GM13976 (cell line): ENCODE measurements around the gene SRGAP2.
"Not testable (repeated sequence)": the region's sequence is repeated elsewhere in the genome, so short reads cannot be mapped to it uniquely, and the experiment has no call there.

ENCODE experiments used
- DNase-seq: peaks from one replicate; pipeline ENCODE4 v3.0.0; 2012; ENCODE audit warnings: low spot score
- in situ Hi-C: fragments of 300-500 bp; cut with MboI; formaldehyde crosslinking; loops from one replicate; pipeline ENCODE4 v1.12.0; 2022; ENCODE audit warnings: low sequenced_read_pairs, mixed read lengths, inconsistent platforms; ENCODE audit not compliant: unreplicated experiment

SRGAP2 gene

DNA sequence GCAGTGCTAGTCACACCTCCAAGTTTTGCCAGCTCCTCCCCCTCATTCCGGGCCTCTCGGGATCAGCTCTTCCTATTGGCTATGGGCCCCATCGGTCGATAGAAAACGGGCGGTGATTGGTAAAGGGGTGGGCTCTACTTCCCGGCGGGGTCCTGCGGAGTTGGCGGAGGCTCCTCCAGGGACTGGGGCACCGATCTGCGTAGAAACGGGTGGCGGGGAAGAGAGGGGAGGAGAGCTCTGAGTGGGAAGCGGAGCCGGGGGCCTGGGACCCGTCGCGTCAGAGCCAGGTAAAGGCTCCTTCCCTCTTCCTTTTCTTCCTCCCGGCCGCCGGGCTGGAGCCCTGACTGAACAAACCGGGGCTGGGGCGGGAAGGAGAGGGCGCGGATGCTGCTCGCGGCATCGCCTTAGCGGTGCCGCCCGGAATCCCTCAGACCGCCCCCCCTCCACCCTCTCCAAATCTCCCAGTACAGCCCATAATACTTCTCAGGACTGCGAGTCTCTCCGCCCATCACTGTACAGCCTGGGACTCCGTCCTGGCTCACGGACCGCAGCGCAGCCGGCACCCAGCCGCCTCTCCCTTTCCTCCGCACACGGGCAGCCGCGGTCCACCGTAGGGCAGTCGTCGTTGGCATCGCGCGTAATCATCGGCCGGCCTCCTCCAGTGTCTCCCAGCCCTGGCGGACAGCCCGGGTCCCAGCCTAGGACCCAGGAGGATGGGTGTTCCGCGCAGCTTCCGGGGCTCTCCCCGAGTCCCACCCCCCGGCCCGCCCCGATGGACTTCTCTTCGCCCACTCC, at the start of gene SRGAP2:
TSS of gene SRGAP2 (plus strand) at position 178 of the 795 bp plus-strand sequence. CDS start 2,430 bp downstream, outside the sequence.
- in situ Hi-C loops, DNase-seq: not testable (repeated sequence)

DNA sequence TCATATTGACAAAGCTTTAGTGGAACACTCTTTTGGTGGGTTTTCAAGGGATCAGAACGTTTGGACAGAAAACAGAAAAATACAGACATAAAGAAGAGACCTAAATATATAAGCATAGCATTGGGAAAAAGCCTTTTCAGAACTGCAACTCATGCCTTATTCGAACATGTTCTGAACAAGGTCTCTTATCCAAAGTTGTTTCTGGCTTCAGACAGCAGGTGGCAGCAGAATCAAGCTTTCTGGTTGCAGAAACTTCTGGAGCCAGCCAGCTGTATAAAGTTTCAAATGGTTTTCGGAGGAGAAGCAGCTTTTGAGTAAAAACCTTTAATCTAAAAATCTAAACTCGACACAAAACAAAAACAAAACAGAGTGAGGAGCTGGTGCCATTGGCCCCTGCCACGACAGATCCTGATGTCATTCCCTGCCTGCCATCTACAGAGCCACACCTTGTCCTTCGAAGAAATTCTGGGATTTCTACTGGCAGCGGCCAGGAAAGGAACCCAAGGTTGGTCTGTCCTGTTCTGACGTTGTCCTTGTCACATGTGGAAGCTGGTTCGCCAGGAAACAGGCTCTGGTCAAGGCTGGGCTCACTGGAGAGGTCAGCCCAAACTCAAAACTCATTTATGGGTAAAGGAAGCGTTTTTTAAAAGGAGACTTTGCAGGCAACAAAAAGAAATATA, 35.9 kb upstream of the SRGAP2 start:
- DNase-seq, in situ Hi-C loops: not testable (repeated sequence)

DNA sequence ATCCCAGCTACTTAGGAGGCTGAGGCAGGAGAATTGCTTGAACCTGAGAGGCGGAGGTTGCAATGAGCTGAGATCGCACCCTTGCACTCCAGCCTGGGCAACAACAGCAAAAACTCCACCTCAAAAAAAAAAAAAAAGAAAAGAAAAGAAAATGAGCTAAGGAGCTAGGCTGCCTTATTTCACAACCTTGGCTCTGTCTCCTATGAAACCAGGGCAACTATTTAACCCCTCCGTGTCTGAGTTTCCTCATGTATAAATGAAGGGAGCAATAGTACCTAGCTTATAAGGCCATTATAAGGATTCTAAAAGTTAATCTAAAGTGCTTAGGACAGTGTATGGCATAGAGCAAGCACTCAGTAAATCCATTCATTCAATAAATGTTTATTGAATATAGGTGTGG, 33.5 kb upstream of the SRGAP2 start:
- DNase-seq, in situ Hi-C loops: not testable (repeated sequence)

- in situ Hi-C loops: not testable (repeated sequence)
Measured at GRCh38 chr1:206173110-206173719, 30.1 kb upstream of the SRGAP2 start.

GRCh38 chr1:206174182-206174868, 29.0 kb upstream of the SRGAP2 start:
- DNase-seq, in situ Hi-C loops: not testable (repeated sequence)

More at GRCh38 chr1:206173110-206173719, 30.1 kb upstream of the SRGAP2 start:
- DNase-seq: not testable (repeated sequence)

DNA sequence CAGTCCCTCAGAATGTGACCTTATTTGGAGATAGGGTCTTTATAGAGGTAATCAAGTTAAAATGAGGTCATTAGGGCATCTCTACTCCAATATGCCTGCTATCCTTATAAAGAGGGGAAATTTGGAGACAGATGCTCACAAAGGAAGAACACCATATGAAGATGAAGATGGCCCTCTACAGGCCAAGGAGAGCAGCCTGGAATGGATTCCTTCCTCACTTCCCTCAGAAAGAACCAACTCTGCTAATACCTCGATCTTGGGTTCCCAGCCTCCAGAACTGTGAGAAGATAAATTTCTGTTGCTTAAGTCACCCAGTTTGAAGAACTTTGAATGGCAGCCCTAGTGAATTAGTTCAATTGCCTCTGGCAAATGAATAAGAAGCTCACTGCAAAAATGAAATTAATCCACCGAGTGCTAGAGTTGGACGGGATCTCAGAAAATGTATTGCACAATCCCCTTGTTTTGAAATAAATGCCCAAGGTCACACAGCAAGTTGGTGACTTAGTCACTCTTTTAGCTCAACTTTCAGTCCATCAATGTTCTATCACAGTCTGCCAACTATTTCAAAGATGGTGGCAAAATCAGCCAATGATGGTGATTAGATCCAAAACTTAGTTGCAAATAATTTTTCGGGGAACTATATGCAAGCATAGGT, 27.8 kb upstream of the SRGAP2 start:
- in situ Hi-C loops, DNase-seq: not testable (repeated sequence)

DNA sequence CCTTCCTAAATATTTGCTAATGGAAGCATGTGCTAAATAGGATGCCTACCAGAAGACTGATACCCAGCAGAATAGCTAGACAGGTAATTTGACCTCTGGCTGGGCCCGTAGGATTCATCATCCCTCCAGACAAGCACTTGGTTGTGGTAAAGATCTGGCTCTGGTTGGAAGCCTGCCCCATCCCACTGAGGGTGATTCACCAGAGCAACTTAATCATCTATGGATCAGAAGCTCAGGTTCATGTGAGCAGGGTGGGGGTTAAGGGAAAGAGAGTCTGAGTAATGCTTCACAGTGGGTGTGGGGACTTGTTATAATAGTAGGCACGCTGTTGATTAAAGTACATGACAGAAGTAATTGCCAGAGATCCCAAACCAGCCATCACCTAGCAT, 27.2 kb upstream of the SRGAP2 start:
- in situ Hi-C loops, DNase-seq: not testable (repeated sequence)

- DNase-seq, in situ Hi-C loops: not testable (repeated sequence)
Measured at GRCh38 chr1:206178061-206178989, 25.0 kb upstream of the SRGAP2 start.

- DNase-seq, in situ Hi-C loops: not testable (repeated sequence)
Measured at GRCh38 chr1:206179666-206180065, 23.7 kb upstream of the SRGAP2 start.

- in situ Hi-C loops, DNase-seq: not testable (repeated sequence)
Measured at GRCh38 chr1:206182368-206183317, 20.7 kb upstream of the SRGAP2 start.

DNA sequence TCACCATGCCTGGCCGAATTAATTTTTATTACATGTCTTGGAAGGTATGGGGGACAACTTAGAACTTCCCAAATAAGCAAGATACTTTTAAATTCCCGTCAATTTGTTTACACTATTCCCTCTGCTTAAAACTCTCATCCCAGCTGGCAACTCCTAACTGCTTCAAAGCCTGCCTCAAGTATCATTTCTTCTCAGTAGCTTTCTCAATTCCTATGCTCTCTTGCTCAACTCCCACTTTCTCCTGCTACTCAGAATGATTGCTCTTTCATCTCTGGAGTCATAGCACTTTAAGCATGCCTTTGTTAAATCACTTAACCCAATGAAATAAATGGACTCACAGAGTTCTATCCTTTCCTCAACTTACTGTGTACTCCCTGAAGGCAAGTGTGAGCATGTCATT, 19.6 kb upstream of the SRGAP2 start:
- in situ Hi-C loops, DNase-seq: not testable (repeated sequence)

- in situ Hi-C loops, DNase-seq: not testable (repeated sequence)
Measured at GRCh38 chr1:206185778-206186177, 17.6 kb upstream of the SRGAP2 start.

DNA sequence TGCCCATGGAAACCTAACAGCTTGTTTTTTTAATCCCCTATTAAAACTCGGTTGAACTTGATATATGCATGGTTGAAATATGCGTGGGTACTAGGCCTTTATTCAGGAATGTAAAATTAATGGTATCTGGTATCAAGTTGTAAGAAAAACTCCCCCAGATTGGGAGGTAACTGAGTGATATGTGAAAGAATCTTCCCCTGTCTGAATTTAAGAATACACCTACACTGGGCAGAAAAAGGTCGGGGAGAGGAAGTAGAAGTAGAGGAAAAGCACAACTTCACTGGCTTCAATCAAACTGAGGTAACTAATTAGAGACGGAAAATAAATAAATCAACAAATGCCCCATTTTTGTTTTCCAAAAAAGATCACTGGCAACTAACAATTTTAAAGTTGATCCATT, 16.5 kb upstream of the SRGAP2 start:
- in situ Hi-C loops, DNase-seq: not testable (repeated sequence)

- in situ Hi-C loops, DNase-seq: not testable (repeated sequence)
Measured at GRCh38 chr1:206195182-206195581, 8.2 kb upstream of the SRGAP2 start.

- in situ Hi-C loops, DNase-seq: not testable (repeated sequence)
Measured at GRCh38 chr1:206196748-206197424, 6.5 kb upstream of the SRGAP2 start.
